ENCODE measurements around the gene KANK2. TPM values are rescaled to one million over a fixed set of nuclear protein-coding genes. Genes with fewer than 3 reads are reported as not detected.

The KANK2 gene
- total and polyA plus RNA-seq, 2 of the 8 experiments (the other 6 are each of a cell fraction or from before 2014, with no cell fraction given): 25.2 to 42.3 TPM

GRCh38 chr19:11198769-11199424, 1.6 kb upstream of the KANK2 start:
- Histone ChIP-seq H3K18ac (ENCODE audit: extremely low read depth, low read length) (no peak overlapping the region), H3K4me1 (replicated peaks in 1 of 4; ENCODE audit: control insufficient read depth in 3 of 4, insufficient read depth in 4 of 4, low read length in 3 of 4) (peaks cover 0 to 3% (median 2%) of the 10 kb centered on the region in 4 experiments; a peak in 4 of 7 replicates), H3K27ac (ENCODE audit: low read depth, low read length) (no peak overlapping the region), H3K14ac (ENCODE audit: insufficient read length) (no peak overlapping the region), H3K79me1 (ENCODE audit: low read depth, low read length) (no peaks in the 10 kb centered on the region; the same call in 1 of the 2 replicates), H4K20me1 (replicated peaks in 1 of 2; ENCODE audit: control insufficient read depth in 1 of 2, insufficient read depth in 2 of 2, low read length in 2 of 2) (no peaks in the 10 kb centered on the region), H3K36me3 (ENCODE audit: control insufficient read depth in 2 of 4, insufficient read depth in 4 of 4, low read length in 3 of 4) (peaks cover 0 to 10% (median 2%) of the 10 kb centered on the region in 4 experiments; a peak in 3 of 8 replicates), H2AK5ac (ENCODE audit: low read depth, low read length) (no peak overlapping the region; the same call in 1 of the 2 replicates), H2BK20ac (ENCODE audit: low read length) (0 out of 2 replicates have a peak overlapping the region, but pooled peaks have one; percentile 48), H3K27me3 (replicated peaks in 1 of 4; ENCODE audit: control insufficient read depth in 3 of 4, extremely low read depth in 1 of 4, insufficient read depth in 3 of 4, low read length in 3 of 4) (no peaks in the 10 kb centered on the region), H3K4me3 (ENCODE audit: extremely low read depth in 1 of 4, insufficient read depth in 2 of 4, low read depth in 3 of 4, low read length in 4 of 4) (no peak overlapping the region), H2BK15ac (ENCODE audit: low read length) (0 out of 2 replicates have a peak overlapping the region, but pooled peaks have one; percentile 53), H3K79me2 (ENCODE audit: control insufficient read depth in 1 of 2, insufficient read depth in 2 of 2, low read length in 2 of 2) (no peaks in the 10 kb centered on the region), H3K9ac (replicated peaks in 1 of 4; ENCODE audit: extremely low read depth in 1 of 4, low read depth in 3 of 4, low read length in 3 of 4) (no peak overlapping the region), H3K9me3 (ENCODE audit: insufficient read depth in 2 of 2, low read depth in 1 of 2, low read length in 1 of 2) (no peaks in the 10 kb centered on the region), H4K8ac (ENCODE audit: extremely low read depth, insufficient read depth, low read length) (no peak overlapping the region), H3K4me2 (ENCODE audit: insufficient read depth in 1 of 2, low read depth in 2 of 2, low read length in 2 of 2) (no peak overlapping the region), H2BK5ac (ENCODE audit: low read depth, low read length) (peak overlapping the region; percentile 40; the same call in 1 of the 2 replicates), H4K5ac (ENCODE audit: insufficient read length, low read depth, low read length) (no peak overlapping the region), H3K23me2 (ENCODE audit: low read depth, low read length) (peaks cover 6% of the 10 kb centered on the region; the same call in 1 of the 2 replicates), H3K23ac (ENCODE audit: insufficient read length) (no peak overlapping the region), H2AFZ (ENCODE audit: low read length) (no peak overlapping the region), H4K91ac (replicated peaks; ENCODE audit: insufficient read length, low read length) (no peak overlapping the region), H2BK12ac (ENCODE audit: low read depth, low read length) (peak overlapping the region; percentile 68; the same call in 1 of the 2 replicates), H3K4ac (replicated peaks; ENCODE audit: insufficient read length, low read depth, low read length) (no peak overlapping the region), H3K56ac (replicated peaks; ENCODE audit: insufficient read length, low read depth, low read length) (no peak overlapping the region), H2BK120ac (replicated peaks; ENCODE audit: low read depth, low read length) (no peak overlapping the region)
- DNase-seq (ENCODE audit: low read depth in 1 of 2, low spot score in 2 of 2) (no peak), FAIRE-seq (no peak)
- 84% methylated on average over 7 of the region's 7 CpGs; no CpG with 5 or more reads in 1 of the 2 experiments for WGBS, 2 experiments (ENCODE audit: extremely low coverage in 1 of 2, insufficient coverage in 1 of 2, insufficient read length in 1 of 2, insufficient replicate concordance in 2 of 2, low coverage in 1 of 2, low lambda C conversion rate in 2 of 2, missing lambda C conversion rate in 1 of 2)
- ChIA-PET CTCF (ENCODE audit: partially characterized antibody) (interaction anchor here (0.7 to 1.7 kb wide), 4 partner anchors 11 to 95 kb away, joined by 3 to 6 read pairs (median 4); no protein-coding TSS in a partner anchor), POLR2A (ENCODE audit: partially characterized antibody) (interaction anchor here (0.9 to 2.0 kb wide), 3 partner anchors 9 to 43 kb away, joined by 3 to 4 read pairs (median 4); partner anchors contain the start of gene SPC24)
- no peak for TF ChIP-seq E2F6 (IDR thresholded peaks at IDR 0.05)
- TF ChIP-seq, protein P1, sequence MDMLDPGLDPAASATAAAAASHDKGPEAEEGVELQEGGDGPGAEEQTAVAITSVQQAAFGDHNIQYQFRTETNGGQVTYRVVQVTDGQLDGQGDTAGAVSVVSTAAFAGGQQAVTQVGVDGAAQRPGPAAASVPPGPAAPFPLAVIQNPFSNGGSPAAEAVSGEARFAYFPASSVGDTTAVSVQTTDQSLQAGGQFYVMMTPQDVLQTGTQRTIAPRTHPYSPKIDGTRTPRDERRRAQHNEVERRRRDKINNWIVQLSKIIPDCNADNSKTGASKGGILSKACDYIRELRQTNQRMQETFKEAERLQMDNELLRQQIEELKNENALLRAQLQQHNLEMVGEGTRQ (IDR thresholded peaks at IDR 0.05; ENCODE audit: low read length): 0 out of 2 replicates have a peak, but pooled peaks have one; percentile 21

Data from H1 (cell line).